ENCODE data around the gene UGT1A9.

Gene UGT1A9

GRCh38 chr2:233819884-233820773 is 148.4 kb downstream of the UGT1A9 start:
- Mint-ChIP-seq H3K4me1 (ENCODE audit: low read depth) (no peaks in the 10 kb centered on the region), H3K4me3 (no peak overlapping the region), H3K36me3 (ENCODE audit: low read depth) (no peaks in the 10 kb centered on the region), H3K27ac (no peak overlapping the region), H3K27me3 (ENCODE audit: low read depth) (peaks cover 7% of the 10 kb centered on the region), H3K9me3 (no peaks in the 10 kb centered on the region)
- no peak for DNase-seq (ENCODE audit: low spot score)

- Mint-ChIP-seq H3K9me3 (no peaks in the 10 kb centered on the region), H3K27me3 (ENCODE audit: low read depth) (peaks cover 9% of the 10 kb centered on the region), H3K36me3 (ENCODE audit: low read depth) (no peaks in the 10 kb centered on the region), H3K4me3 (no peak overlapping the region), H3K27ac (no peak overlapping the region), H3K4me1 (ENCODE audit: low read depth) (no peaks in the 10 kb centered on the region)
- no peak for DNase-seq (ENCODE audit: low spot score)
Observed at GRCh38 chr2:233820774-233821105, 149.0 kb downstream of the UGT1A9 start.

GRCh38 chr2:233821196-233821595 is 149.5 kb downstream of the UGT1A9 start:
- peaks cover 7% of the 10 kb centered on the region for H3K27me3 Mint-ChIP-seq (ENCODE audit: low read depth)
- no peaks in the 10 kb centered on the region for H3K36me3 Mint-ChIP-seq (ENCODE audit: low read depth)
- no peak overlapping the region for H3K27ac Mint-ChIP-seq
- no peaks in the 10 kb centered on the region for H3K4me1 Mint-ChIP-seq (ENCODE audit: low read depth)
- H3K4me3 Mint-ChIP-seq: no peak overlapping the region
- no peaks in the 10 kb centered on the region for H3K9me3 Mint-ChIP-seq
- no peak for DNase-seq (ENCODE audit: low spot score)

- Mint-ChIP-seq H3K36me3 (ENCODE audit: low read depth) (no peaks in the 10 kb centered on the region), H3K27ac (no peak overlapping the region), H3K27me3 (ENCODE audit: low read depth) (peaks cover 12% of the 10 kb centered on the region), H3K4me1 (ENCODE audit: low read depth) (no peaks in the 10 kb centered on the region), H3K4me3 (no peak overlapping the region), H3K9me3 (no peaks in the 10 kb centered on the region)
- DNase-seq (ENCODE audit: low spot score): no peak
Observed at GRCh38 chr2:233821709-233822100, 150.0 kb downstream of the UGT1A9 start.

GRCh38 chr2:233822101-233822771 is 150.5 kb downstream of the UGT1A9 start:
- no peak overlapping the region for H3K27ac Mint-ChIP-seq
- H3K36me3 Mint-ChIP-seq (ENCODE audit: low read depth): no peaks in the 10 kb centered on the region
- DNase-seq (ENCODE audit: low spot score): no peak
- no peak overlapping the region for H3K4me3 Mint-ChIP-seq
- H3K27me3 Mint-ChIP-seq (ENCODE audit: low read depth): peaks cover 12% of the 10 kb centered on the region
- H3K9me3 Mint-ChIP-seq: no peaks in the 10 kb centered on the region
- H3K4me1 Mint-ChIP-seq (ENCODE audit: low read depth): no peaks in the 10 kb centered on the region
